ENCODE results near the gene CARS2.

CARS2 gene

DNA sequence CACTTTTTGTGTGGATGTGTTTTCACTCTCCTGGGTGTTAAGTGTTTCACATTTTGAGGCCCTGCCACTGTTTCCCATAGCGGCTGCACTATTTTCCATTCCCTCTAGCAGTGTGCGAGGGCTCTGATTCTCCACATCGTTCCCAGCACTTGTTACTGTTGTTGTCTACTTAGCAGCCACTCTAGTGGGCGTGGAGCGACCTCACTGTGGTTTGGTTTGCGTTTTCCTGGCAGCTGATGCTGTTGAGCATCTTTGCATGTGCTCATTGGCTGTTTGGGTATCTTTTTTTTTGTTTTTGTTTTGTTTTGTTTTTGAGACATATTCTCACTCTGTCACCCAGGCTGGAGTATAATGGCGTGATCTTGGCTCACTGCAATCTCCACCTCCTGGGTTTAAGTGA lies 76.2 kb downstream of the CARS2 start:
- no peak for DNase-seq (ENCODE audit: low read depth)
- TF ChIP-seq, protein P1, sequence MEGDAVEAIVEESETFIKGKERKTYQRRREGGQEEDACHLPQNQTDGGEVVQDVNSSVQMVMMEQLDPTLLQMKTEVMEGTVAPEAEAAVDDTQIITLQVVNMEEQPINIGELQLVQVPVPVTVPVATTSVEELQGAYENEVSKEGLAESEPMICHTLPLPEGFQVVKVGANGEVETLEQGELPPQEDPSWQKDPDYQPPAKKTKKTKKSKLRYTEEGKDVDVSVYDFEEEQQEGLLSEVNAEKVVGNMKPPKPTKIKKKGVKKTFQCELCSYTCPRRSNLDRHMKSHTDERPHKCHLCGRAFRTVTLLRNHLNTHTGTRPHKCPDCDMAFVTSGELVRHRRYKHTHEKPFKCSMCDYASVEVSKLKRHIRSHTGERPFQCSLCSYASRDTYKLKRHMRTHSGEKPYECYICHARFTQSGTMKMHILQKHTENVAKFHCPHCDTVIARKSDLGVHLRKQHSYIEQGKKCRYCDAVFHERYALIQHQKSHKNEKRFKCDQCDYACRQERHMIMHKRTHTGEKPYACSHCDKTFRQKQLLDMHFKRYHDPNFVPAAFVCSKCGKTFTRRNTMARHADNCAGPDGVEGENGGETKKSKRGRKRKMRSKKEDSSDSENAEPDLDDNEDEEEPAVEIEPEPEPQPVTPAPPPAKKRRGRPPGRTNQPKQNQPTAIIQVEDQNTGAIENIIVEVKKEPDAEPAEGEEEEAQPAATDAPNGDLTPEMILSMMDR (IDR thresholded peaks at IDR 0.05; ENCODE audit: low read depth, low read length, missing control alignments), result no peak
- in situ Hi-C loops (cut with HindIII; ENCODE audit: low sequenced_read_pairs), result no loop called here
- no peak overlapping the region for H3K4me3 ChIP-seq (ENCODE audit: low read depth, low read length)

DNA sequence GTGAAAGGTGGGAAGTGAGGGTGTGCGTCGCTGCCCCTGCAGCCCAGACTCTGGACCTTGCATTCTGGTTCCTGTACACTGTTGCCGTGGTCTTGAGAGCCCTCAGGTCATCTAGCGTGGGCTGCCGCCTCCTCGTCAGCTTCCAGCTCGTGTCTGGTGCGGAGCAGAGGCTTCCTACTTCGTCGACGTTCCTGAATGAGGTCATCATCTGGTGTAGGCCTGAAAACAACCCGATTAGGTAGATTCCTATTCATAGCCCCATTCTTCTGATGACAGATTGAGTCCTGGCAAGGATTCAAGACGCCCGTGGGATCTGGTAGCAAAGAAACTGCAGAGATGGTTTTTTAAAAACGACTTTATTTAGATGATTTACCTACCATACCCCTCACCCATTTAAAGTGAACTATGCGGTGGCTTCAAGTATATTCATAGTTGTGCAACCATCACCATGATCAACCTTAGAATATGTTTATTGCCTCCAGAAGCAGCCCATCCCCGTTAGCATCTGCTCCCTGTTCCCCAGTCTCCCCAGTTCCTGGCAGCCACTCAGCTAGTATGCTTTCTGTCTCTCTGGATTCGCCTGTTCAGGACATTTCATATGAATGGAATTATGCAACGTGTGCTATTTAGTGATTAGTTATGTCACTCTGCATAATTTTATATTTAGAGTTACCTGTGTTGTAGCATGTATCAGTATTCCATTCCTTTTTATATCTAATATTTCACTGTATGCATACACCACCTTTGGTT lies 76.8 kb downstream of the CARS2 start:
- TF ChIP-seq, protein P1 (IDR thresholded peaks at IDR 0.05; ENCODE audit: low read depth, low read length, missing control alignments), result no peak
- no peak for DNase-seq (ENCODE audit: low read depth)
- in situ Hi-C loops (cut with HindIII; ENCODE audit: low sequenced_read_pairs), result no loop called here
- H3K4me3 ChIP-seq (ENCODE audit: low read depth, low read length), result no peak overlapping the region

DNA sequence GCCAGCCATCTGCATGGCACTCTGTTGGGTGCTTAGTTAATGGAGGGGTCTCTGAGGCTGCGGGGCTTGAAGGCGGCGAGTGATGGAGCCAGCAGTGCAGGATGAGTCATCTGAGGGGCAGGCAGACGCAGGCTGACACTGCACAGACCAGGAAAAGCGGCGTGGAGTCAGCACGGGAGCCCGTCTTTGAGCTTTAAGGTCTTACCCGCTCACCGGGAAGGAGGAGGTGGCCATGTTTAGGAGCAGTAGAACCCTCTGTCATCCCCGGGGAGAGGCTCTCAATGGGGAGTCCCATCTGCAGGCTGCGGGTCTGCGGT lies 77.5 kb downstream of the CARS2 start:
- no peak for DNase-seq (ENCODE audit: low read depth)
- in situ Hi-C loops (cut with HindIII; ENCODE audit: low sequenced_read_pairs), result no loop called here
- TF ChIP-seq, protein P1 (IDR thresholded peaks at IDR 0.05; ENCODE audit: low read depth, low read length, missing control alignments), result no peak
- no peak overlapping the region for H3K4me3 ChIP-seq (ENCODE audit: low read depth, low read length)

DNA sequence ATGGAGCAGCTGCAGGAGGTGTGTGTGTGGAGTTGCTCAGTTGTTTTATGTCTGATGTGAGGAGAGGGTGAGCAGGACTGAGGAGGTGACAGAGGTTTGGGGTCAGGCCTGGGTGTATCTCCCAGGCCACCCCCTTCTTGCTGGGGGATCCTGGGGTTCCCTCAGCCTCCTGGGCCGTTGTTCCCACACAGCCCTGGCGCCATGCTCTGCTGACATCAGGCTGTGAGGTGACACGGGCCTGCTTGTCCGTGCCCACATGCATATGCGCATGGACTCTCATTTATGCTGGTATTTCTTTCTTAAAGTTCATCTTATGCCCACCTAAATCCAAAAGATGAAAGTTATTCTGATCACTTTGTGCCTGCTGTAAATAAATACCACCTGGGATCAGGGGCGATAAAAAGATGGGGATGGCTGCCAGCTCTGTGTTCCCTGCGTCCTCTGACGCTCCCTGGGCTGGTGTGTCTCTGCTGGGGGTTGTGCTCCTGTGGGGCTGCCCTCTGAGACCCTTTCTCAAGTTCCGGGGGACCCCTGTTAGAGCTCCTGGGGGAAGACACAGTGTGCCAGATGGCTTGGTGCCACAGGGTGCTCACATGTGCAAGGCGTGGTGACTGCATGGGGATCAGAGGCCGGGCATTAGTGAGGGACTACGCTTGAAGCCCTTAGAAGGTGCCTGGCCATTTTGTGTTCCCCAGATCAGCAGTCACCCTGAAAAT lies 78.0 kb downstream of the CARS2 start:
- H3K4me3 ChIP-seq (ENCODE audit: low read depth, low read length), result no peak overlapping the region
- in situ Hi-C loops (cut with HindIII; ENCODE audit: low sequenced_read_pairs), result no loop called here
- DNase-seq (ENCODE audit: low read depth), result no peak
- TF ChIP-seq, protein P1 (IDR thresholded peaks at IDR 0.05; ENCODE audit: low read depth, low read length, missing control alignments), result no peak

DNA sequence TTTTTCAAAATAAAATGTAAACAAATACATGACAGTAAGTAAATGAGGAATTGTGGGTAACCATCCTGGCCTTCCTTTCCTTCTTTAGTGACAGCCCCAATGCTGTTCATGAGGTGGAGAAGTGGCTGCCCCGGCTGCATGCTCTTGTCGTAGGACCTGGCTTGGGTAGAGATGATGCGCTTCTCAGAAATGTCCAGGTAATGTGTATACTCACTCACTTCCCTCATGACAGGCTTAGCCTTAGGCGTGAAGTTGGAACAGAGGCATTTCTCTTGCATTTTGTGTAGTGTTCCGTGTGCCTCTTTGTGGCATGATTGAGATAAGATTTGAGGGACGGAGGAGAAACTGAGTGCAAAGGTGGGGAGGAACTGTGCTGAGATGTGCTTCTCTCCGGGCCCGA lies 78.6 kb downstream of the CARS2 start:
- DNase-seq (ENCODE audit: low read depth), result no peak
- in situ Hi-C loops (cut with HindIII; ENCODE audit: low sequenced_read_pairs), result no loop called here
- TF ChIP-seq, protein P1 (IDR thresholded peaks at IDR 0.05; ENCODE audit: low read depth, low read length, missing control alignments), result no peak
- no peak overlapping the region for H3K4me3 ChIP-seq (ENCODE audit: low read depth, low read length)

DNA sequence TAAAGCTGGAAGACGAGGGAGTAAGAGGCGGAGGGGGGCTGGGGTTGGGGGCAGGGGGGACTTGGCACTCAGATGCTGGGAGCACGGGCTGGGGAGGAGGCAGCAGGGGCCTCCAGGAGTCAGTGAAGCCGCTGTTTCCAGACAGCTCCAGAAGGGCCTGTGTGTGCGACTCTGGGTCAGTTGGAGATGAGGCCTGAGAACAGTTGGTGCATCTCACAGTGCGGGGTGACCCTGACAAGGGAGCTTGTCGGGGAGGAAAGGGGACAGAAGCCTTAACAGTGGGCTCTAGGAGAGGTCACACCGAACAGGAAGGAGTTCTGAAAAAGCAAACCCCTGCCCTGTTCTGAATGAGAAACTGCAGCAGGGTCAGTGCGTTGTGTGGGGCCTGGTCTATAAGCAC lies 79.4 kb downstream of the CARS2 start:
- in situ Hi-C loops (cut with HindIII; ENCODE audit: low sequenced_read_pairs), result no loop called here
- no peak for DNase-seq (ENCODE audit: low read depth)
- H3K4me3 ChIP-seq (ENCODE audit: low read depth, low read length), result no peak overlapping the region
- TF ChIP-seq, protein P1 (IDR thresholded peaks at IDR 0.05; ENCODE audit: low read depth, low read length, missing control alignments), result no peak

Measured in astrocyte of the cerebellum (primary cell).